Motor neuron (in vitro differentiated cells): ENCODE results near the gene RGL4. TPM values are rescaled to one million over a fixed set of nuclear protein-coding genes. Genes with fewer than 3 reads are reported as not detected.
"Not testable (repeated sequence)": the region's sequence is repeated elsewhere in the genome, so short reads cannot be mapped to it uniquely, and the experiment has no call there.

Experiments used
- ATAC-seq, 8 experiments: fragments of 200-7000 bp; cut with Tn5 transposase; replicated peaks in 6 of 8; 2 replicates each; pipeline ENCODE4 v1.8.0; 2021; ENCODE audit warnings: mild to moderate bottlenecking in 8 of 8, moderate library complexity in 8 of 8
- H3K27ac ChIP-seq, 2 donors: fragments of 250-450 bp; sonication (Bioruptor Pico); 2 replicates each; pipeline ENCODE4 v1.9.0; 2021; ENCODE audit warnings: antibody characterized with exemption in 2 of 2, mild to moderate bottlenecking in 2 of 2, moderate library complexity in 1 of 2
- H3K4me1 ChIP-seq, 2 donors: fragments of 250-450 bp; sonication (Bioruptor Pico); replicated peaks in 1 of 2; 2 replicates each; pipeline ENCODE4 v1.6.1; 2021; ENCODE audit warnings: antibody characterized with exemption in 2 of 2, mild to moderate bottlenecking in 2 of 2, moderate library complexity in 1 of 2
- H3K4me3 ChIP-seq, 5 donors: fragments of 250-450 bp; sonication (Bioruptor Pico); 2 replicates each; pipeline ENCODE4 v1.9.0; 2021; ENCODE audit warnings: antibody characterized with exemption in 5 of 5, mild to moderate bottlenecking in 5 of 5, moderate library complexity in 4 of 5
- WGBS, 10 experiments: fragments of 450-650 bp; shearing (Covaris generic); methylation state at CpG; one replicate each; pipeline ENCODE4 v1.0.0; 2022; 5-methylcytosine and 5-hydroxymethylcytosine counted together
- in situ Hi-C, 9 experiments: fragments of 400-800 bp; cut with MboI; loops; one replicate each; pipeline ENCODE4 v1.15.0; 2021; ENCODE audit warnings: low sequenced_read_pairs in 9 of 9, low pct_unique_long_range_greater_than_20kb in 2 of 9; ENCODE audit not compliant: unreplicated experiment in 9 of 9
- total RNA-seq, 8 experiments: library from RNA; unstranded; fragments of 300-600 nt; gene quantifications; 2 replicates each; pipeline versions ENCODE4 v1.2.3 to v1.2.4, GENCODE V29; 2022

Gene RGL4, protein sequence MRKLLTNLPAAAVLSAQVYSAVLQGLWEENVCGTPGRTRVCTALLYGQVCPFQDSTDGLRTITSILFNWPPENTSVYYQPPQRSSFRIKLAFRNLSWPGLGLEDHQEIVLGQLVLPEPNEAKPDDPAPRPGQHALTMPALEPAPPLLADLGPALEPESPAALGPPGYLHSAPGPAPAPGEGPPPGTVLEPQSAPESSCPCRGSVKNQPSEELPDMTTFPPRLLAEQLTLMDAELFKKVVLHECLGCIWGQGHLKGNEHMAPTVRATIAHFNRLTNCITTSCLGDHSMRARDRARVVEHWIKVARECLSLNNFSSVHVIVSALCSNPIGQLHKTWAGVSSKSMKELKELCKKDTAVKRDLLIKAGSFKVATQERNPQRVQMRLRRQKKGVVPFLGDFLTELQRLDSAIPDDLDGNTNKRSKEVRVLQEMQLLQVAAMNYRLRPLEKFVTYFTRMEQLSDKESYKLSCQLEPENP
- 1 to 10 TPM in 2 of 8 experiments, under 1 TPM in 6; 0.33 to 2.1 (median 0.43) TPM for total RNA-seq

DNA sequence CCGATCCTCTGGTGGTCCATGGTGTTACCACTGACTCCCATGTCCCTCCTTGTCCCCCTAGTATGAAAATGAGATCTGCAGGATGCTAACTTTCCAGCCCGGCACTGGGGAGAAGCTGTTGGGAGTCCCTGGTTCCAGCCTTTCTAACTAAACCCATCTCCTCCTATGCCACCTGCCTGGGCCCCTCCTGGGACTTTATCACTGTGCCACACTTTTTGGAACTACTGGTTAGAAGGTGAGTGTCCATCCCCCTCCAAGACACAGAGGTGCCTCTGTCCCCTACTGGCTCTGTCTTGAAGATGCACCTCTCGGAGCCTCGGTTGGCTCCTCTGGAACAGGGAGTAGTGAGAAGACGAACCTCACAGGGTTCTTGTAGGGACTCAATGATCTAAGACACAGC, at the start of gene RGL4:
TSS of gene RGL4 (plus strand) at position 301 of the 400 bp plus-strand sequence. CDS start 1,018 bp downstream, outside the sequence.
- WGBS, 10 experiments = 80 to 100% (median 100%) methylated on average over 1 to 3 of the region's 5 CpGs; no CpG with 5 or more reads in 4 of the 10 experiments
- in situ Hi-C loops = no loop called here
- ATAC-seq = no peak
- no peak within 1 kb of the TSS for H3K27ac ChIP-seq
- no peak within 1 kb of the TSS for H3K4me3 ChIP-seq
- no peaks in the 10 kb centered on the region for H3K4me1 ChIP-seq

DNA sequence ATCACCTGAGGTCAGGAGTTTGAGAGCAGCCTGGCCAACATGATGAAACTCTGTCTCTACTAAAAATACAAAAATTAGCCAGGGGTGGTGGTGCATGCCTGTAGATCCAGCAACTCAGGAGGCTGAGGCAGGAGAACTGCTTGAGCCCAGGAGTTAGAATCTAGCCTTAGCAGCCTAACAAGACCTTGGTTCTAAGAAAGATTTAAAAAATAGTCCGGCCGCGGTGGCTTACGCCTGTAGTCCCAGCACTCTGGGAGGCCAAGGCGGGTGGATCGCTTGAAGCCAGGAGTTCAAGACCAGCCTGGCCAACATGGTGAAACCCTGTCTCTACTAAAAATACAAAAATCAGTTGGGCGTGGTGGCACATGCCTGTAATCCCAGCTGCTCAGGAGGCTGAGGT, 44.3 kb upstream of the RGL4 start:
- 93 to 100% (median 97%) methylated on average over 1 to 7 of the region's 7 CpGs; no CpG with 5 or more reads in 5 of the 10 experiments for WGBS, 10 experiments
- H3K27ac ChIP-seq, H3K4me3 ChIP-seq, ATAC-seq, H3K4me1 ChIP-seq, in situ Hi-C loops: not testable (repeated sequence)

DNA sequence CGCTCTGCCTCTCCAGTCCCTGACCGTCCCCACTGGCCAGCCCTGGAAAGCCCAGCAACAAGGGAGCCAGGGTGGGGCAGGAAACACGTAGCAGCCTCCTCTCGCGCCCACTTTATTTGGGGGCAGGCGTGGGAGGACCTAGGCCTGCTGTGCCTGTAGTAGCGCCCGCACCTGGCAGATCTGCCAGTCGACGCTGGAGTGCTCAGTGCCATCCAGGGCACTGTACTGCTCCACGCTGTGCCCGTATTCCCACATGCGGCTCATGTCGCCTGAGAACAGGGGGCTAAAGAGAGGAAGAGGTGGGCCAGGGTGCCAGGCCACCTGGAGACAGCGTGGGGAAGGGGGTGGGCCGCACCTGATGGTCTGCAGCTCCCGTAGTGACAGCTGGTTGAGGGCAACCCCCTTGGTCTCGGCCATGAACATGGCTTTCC, 41.7 kb upstream of the RGL4 start:
- Histone ChIP-seq H3K27ac (no peak overlapping the region), H3K4me1 (no peaks in the 10 kb centered on the region), H3K4me3 (no peak overlapping the region)
- 84 to 97% methylated on average over 5 to 6 of the region's 18 CpGs; no CpG with 5 or more reads in 8 of the 10 experiments for WGBS, 10 experiments
- in situ Hi-C loops = no loop called here
- ATAC-seq = no peak

DNA sequence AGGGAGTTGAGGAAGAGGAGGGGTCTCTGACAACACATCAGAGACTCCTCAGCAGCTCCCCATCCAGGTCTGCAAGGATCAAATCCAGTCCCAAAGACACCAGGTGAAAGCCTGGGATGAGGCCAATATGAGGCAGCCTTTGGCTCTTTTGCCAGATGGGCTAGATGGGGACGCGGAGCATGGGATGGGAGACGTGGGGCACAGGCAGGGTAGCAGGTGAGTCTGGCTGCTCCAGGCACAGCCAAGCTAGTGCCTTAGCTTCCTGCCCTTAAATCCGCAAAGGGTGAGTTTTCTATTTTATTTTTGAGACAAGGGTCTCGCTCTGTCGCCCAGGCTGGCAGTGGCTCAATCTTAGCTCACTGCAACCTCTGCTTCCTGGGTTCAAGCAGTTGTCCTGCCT, 39.1 kb upstream of the RGL4 start:
- no peak overlapping the region for H3K4me3 ChIP-seq
- no peak overlapping the region for H3K27ac ChIP-seq
- no peak for ATAC-seq
- no peaks in the 10 kb centered on the region for H3K4me1 ChIP-seq
- WGBS, 10 experiments = 33 to 100% (median 100%) methylated on average over 1 to 2 of the region's 6 CpGs; no CpG with 5 or more reads in 6 of the 10 experiments
- in situ Hi-C loops = no loop called here

DNA sequence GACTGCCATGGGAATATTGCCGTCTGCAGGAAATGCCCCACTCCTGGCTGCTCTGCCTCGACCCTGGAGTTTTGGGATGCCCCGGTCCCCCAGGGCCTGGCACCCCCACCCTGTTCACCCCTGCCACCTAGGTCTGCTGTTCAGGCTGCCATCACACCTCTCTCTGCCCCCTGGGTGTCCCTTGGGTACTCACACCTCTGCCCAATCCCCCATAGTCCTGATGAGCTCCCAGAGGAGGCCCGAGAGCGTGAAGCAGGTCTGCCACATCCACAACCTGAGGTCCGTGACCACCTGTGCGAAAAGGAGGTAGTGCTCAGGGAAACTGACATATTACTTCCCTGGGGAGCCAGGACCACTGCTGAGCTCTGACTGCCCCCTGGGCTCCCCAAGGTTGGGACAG, 38.5 kb upstream of the RGL4 start:
- WGBS, 10 experiments = 83 to 90% methylated on average over 1 to 2 of the region's 7 CpGs; no CpG with 5 or more reads in 8 of the 10 experiments
- in situ Hi-C loops = no loop called here
- Histone ChIP-seq H3K4me3 (no peak overlapping the region), H3K27ac (no peak overlapping the region), H3K4me1 (no peaks in the 10 kb centered on the region)
- ATAC-seq = no peak

DNA sequence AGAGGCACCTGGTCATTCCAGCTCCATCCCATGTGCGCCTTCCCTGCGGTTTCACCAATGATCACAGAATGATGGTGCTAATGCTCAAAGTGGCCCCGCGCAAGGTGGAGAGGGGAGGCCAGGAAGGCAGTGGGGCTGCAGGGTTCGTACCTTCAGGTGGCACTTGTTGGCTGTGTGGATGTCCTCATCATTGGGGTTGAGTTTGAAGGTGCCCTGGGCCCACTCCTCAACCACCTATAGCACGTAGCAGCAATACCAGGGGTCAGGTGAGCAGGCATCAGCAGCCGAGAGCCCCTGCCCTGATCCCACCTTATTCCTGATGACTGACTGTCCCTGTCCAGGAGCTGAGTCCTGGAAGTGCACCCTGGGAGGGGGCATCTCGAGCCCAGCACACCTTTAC, 38.1 kb upstream of the RGL4 start:
- no peak for ATAC-seq
- in situ Hi-C loops = no loop called here
- Histone ChIP-seq H3K27ac (no peak overlapping the region), H3K4me3 (no peak overlapping the region), H3K4me1 (no peaks in the 10 kb centered on the region)
- 80 to 100% (median 84%) methylated on average over 1 to 5 of the region's 8 CpGs; no CpG with 5 or more reads in 5 of the 10 experiments for WGBS, 10 experiments

DNA sequence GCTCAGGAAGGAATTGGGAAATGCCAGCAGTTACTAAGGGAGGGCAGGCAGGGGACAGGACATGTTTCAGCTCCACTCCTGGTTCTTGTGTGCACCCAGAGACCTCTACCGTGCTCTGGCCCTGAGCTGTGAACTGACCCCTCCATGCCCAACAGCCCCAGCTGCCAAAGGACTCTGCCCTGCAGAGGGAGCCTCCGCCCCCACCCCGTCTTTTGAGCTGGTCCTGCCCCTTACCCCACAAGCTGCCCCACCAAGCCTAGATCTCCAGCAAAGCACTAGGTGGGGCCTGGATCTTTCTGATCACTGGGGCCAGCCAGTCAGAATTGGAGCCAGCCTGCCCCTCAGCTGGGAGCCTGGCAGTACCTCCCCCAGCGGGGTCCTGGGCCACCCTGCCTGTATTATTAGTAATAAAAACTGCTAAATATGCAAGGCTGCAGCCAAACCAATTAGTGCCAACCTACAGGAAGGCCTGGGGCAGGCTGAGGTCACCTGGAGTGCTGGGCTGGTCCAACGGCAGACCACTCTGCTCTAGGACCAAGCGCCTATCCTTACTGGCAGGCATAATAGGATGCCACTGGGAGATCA, 34.8 kb upstream of the RGL4 start:
- no peak overlapping the region for H3K27ac ChIP-seq
- no peak overlapping the region for H3K4me3 ChIP-seq
- H3K4me1 ChIP-seq = no peaks in the 10 kb centered on the region
- ATAC-seq = no peak
- in situ Hi-C loops = no loop called here
- 83 to 100% (median 94%) methylated on average over 1 to 5 of the region's 6 CpGs; no CpG with 5 or more reads in 7 of the 10 experiments for WGBS, 10 experiments

DNA sequence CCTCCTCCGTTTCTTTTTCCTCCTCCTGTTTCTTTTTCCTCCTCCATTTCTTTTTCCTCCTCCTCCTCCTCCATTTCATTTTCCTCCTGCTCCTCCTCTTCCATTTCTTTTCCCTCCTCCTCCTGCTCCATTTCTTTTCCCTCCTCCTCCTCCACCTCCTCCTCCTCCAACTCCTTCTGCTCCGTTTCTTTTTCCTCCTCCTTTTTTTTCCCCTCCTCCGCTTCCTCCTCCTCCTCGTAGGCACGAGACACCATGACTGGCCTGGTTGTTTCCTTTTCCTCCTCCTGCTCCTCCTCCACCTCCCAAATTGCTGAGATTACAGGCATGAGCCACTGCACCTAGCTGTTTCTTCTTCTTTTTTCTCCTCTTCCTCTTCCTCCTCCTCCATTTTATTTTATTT, 33.1 kb upstream of the RGL4 start:
- in situ Hi-C loops = no loop called here
- Histone ChIP-seq H3K4me3 (no peak overlapping the region), H3K4me1 (no peaks in the 10 kb centered on the region), H3K27ac (no peak overlapping the region)
- no peak for ATAC-seq
- 60 to 100% (median 77%) methylated on average over 1 to 5 of the region's 5 CpGs; no CpG with 5 or more reads in 4 of the 10 experiments for WGBS, 10 experiments

DNA sequence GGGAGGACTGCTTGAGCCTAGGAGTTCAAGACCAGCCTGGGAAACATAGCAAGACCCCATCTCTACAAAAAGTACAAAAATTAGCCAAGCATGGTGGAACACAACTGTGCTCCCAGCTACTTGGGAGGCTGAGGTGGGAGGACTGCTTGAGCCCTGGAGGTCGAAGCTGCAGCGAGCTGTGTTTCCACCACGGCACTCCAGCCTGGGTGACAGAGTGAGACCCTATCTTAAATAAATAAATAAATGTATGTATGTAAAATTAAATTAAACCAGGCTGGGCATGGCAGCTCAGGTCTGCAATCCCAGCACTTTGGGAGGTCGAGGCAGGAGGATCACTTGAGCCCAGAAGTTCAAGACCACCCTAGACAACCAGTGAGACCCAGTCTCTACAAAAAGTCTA, 30.4 kb upstream of the RGL4 start:
- H3K27ac ChIP-seq, H3K4me1 ChIP-seq, ATAC-seq, H3K4me3 ChIP-seq, in situ Hi-C loops: not testable (repeated sequence)
- 80 to 100% (median 100%) methylated on average over 1 to 3 of the region's 4 CpGs; no CpG with 5 or more reads in 2 of the 10 experiments for WGBS, 10 experiments

DNA sequence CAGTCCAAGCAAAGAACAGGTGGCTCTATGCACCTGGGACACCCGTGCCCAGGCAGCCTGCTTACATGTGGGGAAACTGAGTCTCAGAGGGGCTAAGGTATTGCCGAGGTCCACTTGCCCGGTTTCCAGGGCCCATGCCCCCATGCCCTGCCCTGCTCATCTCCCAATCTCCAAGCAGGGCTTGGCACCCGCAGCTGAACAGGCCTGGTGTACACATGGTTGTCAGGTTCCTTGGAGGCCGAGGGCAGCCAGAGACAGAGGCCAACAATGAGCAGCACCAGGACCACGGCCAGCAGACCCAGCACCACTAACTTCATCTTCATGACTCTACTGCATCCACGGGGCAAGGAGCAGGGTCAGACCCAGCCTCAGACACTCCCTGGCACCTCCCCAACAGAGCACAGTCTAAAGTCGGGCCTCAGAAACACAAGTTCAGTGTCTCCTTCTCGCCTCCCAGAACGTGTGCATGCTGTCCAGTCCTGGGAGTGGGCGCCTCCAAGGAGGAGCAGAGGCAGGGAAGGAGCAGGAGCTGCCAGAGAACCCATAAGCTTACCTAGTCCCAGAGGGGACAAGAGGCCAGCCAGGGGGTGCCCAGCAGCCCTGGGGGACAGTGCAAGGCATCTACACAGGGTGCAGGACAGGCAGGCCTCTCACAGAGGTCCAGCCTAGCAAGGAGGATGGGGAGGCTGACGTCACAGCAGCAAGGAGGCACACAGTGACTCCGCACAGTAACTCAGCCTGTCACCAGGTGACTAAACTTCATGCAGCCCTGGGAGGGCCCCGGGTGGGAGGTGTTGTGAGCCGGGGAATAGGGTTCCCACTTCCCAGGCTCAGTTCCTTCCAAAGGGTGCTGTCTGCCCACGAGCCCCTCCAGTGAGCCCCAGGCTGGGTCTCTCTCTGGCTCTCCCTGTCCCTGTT, 20.2 kb upstream of the RGL4 start:
- WGBS, 10 experiments = 40 to 100% (median 86%) methylated on average over 1 to 3 of the region's 16 CpGs; no CpG with 5 or more reads in 4 of the 10 experiments
- ATAC-seq = peak in 5 of 8 experiments; percentile 42 to 74 (median 63)
- H3K27ac ChIP-seq = no peak overlapping the region
- H3K4me1 ChIP-seq = no peaks in the 10 kb centered on the region
- in situ Hi-C loops = no loop called here
- no peak overlapping the region for H3K4me3 ChIP-seq

DNA sequence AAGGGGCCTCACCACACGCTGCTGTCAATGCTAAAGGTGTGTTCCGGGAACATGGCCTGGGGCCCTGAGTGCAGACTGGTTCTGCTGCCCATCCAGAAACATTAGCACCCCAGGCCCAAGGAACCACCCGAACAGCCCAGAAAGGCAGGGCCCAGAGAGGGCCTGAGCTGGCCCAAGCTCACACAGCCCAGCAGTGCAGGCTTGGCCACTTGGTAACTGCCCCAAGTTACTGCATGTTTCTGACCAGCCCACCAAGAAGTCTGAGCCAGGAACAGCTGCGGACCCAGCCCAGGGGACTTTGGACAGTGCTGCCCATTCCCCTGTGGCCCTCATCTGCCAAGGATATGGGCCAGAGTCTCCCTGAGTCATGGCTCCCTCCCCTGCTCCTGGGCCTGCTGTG, 19.4 kb upstream of the RGL4 start:
- no CpG with 5 or more reads among the region's 4 CpGs for WGBS, 10 experiments

DNA sequence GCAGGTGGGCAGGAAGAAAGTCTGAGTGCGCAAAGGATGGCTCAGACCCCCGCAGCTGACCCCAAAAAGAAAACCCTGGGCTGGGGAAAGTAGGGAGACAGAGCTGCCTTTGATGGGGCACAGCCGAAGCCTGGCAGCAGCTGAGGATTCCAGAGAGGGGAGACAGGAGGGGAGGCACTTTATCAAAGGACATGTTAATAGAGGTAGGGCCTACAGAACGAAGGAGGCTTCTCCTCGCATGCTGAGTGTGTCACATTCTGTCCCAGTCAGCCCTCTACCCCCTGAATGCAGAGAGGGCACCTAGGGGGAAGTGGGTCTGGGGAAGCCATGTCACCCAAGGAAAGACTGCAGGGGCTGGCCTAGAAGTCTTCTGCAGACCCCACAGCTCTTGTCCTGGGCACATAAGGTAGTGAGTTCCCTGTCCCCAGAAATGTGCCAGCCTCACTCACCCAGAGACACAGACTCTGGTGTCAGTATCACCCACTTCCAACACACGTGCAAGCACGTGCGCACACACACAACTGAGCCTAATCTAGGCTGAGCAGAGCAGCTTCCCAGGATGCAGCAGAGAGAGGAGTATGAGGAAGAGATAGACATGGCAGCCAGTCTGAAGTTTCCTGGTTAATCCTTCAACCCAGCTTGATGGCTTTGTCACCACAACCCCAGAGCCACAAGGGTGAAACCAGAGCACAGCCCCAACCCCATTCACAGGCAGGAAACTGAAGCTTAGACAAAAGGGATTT, 18.3 kb upstream of the RGL4 start:
- H3K27ac ChIP-seq, ATAC-seq, in situ Hi-C loops, H3K4me1 ChIP-seq, H3K4me3 ChIP-seq: not testable (repeated sequence)
- 88 to 100% (median 92%) methylated on average over 2 to 6 of the region's 8 CpGs; no CpG with 5 or more reads in 6 of the 10 experiments for WGBS, 10 experiments

More for the DNA sequence above, 19.4 kb upstream of the RGL4 start:
- H3K27ac ChIP-seq, H3K4me1 ChIP-seq, H3K4me3 ChIP-seq, in situ Hi-C loops: not testable (repeated sequence)
- peak in 2 of 8 experiments; percentile 22 to 53 for ATAC-seq
